NK-92 (cell line): ENCODE results near the gene CLIP3.
"Not testable (repeated sequence)": the region's sequence is repeated elsewhere in the genome, so short reads cannot be mapped to it uniquely, and the experiment has no call there.

ENCODE experiments used
- DNase-seq: peaks from one replicate; lab custom pipeline; 2025; ENCODE audit not compliant: unreplicated experiment; lab: John Stamatoyannopoulos, UW

CLIP3 gene, protein sequence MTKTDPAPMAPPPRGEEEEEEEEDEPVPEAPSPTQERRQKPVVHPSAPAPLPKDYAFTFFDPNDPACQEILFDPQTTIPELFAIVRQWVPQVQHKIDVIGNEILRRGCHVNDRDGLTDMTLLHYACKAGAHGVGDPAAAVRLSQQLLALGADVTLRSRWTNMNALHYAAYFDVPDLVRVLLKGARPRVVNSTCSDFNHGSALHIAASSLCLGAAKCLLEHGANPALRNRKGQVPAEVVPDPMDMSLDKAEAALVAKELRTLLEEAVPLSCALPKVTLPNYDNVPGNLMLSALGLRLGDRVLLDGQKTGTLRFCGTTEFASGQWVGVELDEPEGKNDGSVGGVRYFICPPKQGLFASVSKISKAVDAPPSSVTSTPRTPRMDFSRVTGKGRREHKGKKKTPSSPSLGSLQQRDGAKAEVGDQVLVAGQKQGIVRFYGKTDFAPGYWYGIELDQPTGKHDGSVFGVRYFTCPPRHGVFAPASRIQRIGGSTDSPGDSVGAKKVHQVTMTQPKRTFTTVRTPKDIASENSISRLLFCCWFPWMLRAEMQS

DNA sequence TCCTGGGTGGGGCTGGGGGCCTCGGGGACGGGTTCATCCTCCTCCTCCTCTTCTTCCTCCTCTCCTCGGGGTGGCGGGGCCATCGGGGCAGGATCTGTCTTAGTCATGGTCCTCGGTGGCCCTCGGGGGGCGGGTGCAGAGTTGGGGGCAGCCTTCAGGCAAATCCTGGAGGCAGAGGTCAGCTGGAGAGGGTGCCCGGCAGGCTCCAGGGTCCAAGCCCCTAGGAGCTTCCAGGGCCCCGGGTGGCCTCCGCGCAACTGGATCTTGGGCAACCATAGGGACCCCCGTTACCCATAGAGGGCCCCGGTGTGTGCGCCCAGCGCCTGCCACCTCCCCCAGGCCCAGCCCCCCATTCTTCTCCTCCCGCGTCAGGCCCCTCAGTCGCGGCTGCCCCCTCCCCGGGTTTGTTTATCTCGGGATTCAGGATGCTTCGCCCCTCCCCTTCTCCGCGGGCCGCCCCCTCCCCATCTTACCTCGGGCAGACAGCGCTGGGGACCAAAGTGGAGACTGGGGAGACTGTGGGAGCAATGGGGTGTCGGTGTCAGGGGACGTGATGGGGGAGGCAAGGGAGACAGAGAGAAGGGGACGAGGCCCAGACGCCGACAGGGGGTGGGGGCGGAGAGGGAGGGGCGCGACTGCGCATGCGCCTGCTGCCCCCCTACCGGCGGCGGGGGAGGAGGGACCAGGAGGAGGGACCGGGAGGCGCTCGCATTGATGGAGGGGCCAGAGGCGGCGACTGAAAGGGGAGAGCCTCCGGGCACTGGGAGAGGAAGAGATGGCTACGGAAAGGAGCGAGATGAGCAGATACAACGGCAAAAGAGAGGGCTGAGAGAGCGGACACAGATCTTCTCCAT, at the start of gene CLIP3:
Gene CLIP3 (minus strand): TSS at position 623 of the 854 bp plus-strand sequence. CDS start 516 bp downstream, at position 107.
- no peak for DNase-seq

DNA sequence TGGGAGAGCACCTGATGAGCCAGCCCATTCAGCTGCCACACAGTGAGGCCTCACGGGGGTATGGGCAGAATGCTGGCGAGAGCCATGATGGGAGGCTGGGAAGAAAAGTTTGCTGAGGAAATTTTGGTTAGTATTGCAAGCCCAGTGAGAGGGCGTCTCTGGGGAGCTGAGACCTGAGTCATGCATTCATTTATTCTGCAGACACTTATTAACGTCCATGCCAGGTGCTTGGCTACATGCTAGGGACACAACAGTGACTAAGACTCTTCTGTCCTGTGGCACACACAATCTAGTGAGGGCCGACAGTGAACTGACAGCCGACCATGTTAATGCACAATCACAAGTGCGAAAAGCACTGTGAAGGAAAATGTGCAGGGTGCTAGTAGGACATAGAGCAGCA, 49.2 kb upstream of the CLIP3 start:
- no peak for DNase-seq

DNA sequence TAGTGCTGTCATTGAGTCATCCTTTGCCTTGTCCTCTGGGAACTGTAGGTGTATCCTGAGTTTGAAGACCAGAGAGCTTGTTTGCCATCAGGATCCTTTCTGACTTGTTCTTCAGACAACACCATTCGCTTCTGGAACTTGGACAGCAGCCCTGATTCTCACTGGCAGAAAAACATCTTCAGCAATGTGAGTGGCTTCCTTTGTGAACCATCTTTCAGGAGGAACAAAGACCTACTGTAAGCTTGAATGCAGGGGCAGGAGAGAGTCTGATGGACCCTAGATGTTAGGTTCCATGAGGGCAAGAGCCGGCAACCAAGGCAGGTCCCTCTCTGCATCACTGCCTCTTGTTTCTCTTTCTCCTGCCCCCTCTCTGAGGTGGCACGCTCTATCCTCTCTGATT, 48.7 kb upstream of the CLIP3 start:
- no peak for DNase-seq

DNA sequence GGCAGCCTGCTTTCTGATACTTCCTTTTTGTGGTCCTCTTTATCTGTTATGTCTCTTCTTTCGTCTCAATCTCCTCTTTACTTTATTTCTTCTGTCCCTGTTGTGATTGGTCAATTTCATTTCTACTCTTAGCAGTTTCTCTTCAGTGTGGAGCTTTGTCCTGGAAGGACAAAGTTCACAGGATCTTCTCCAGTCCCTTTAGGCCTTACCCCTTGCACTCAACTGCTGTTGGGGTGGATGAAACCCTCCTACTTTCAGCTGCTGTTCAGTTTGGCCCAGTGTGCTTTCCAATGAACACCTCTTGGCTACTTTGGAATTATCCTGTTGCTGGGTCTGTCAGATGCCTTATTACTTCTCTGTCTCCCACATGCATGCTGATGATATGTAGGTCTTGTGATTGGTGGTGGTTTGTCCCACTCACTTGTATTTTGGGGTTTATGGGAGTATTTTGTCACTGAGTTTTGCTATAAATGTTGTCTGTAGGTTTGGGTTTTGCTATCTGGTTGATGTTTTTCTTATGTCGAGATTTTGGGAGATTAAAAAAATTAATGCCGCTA, 46.8 kb upstream of the CLIP3 start:
- no peak for DNase-seq

DNA sequence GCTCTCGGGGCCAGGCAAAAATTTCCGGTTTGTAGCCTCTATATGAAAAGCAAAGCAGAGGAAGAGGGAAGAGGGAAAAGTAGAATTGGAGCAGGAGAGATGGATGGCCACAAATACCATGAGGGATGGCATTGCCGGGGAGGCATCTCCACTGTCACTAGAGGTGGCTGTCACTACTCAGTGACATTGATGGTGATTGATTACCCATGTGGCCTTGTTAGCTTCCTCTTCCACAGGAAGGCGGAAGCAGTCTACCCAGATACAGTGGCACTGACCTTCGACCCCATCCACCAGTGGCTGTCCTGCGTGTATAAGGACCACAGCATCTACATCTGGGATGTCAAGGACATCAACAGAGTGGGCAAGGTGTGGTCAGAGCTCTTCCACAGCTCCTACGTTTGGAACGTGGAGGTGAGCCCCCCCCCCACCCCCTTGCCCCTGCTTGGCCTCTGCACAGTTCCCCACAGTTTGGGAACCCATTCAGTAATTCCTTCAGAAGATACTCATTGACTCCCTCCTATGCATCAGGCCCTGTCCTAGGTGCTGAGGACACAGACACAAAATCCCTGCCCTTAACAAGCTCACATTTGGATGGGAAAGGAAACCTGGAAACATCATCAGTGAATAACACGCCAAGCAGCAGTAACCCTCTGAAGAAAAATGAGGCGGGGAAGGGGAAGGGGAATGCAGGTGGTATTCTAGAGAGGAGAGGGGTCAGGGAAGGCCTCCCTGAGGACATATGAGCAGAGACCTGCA, 40.6 kb upstream of the CLIP3 start:
- DNase-seq = no peak

DNA sequence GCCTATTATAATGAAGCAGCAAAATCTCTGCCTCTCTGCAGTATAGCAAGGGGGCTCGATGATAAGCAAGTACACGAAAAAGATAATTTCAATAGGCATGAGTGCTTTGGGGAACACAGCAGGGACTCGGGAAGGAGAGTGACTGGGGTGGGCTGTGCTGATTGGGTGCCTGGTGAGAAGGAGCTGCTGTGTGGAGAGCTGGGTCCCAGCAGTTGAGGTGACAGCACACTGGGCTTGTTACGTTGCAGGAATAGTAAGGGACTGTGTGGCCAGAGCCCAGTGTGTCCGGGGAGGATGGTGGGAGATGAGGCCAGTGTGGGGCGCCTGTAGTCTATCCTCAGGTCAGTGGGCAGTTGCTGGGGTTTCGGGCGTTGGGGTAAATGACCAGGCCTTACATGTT, 39.4 kb upstream of the CLIP3 start:
- DNase-seq = no peak

DNA sequence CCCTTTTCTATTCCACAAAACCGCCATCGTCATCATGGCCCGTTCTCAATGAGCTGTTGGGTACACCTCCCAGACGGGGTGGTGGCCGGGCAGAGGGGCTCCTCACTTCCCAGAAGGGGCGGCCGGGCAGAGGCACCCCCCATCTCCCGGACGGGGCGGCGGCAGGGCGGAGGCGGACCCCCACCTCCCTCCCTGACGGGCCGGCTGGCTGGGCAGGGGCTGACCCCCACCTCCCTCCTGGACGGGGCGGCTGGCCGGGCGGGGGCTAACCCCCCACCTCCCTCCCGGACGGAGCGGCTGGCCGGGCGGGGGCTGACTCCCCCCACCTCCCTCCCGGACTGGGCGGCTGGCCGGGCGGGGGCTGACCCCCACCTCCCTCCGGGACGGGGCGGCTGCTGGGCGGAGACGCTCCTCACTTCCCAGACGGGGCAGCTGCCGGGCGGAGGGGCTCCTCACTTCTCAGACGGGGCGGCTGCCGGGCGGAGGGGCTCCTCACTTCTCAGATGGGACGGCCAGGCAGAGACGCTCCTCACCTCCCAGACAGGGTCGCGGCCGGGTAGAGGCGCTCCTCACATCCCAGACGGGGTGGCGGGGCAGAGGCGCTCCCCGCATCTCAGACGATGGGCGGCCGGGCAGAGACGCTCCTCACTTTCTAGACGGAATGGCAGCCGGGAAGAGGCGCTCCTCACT, 36.3 kb upstream of the CLIP3 start:
- DNase-seq = not testable (repeated sequence)

DNA sequence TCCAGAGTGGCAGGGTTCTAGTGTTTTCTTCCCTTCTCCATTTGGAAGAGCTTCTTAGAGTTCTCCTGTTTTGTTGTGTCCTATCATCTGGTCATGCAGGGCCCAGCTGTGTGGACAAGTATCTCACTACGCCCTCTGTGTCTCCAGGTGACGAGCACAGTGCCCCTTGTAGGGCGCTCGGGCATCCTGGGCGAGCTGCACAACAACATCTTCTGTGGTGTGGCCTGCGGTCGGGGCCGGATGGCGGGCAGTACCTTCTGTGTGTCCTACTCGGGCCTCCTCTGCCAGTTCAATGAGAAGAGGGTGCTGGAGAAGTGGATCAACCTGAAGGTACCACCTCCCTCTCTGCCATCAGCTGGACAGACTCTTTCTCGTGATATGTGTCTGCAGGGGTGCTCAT, 35.0 kb upstream of the CLIP3 start:
- no peak for DNase-seq

DNA sequence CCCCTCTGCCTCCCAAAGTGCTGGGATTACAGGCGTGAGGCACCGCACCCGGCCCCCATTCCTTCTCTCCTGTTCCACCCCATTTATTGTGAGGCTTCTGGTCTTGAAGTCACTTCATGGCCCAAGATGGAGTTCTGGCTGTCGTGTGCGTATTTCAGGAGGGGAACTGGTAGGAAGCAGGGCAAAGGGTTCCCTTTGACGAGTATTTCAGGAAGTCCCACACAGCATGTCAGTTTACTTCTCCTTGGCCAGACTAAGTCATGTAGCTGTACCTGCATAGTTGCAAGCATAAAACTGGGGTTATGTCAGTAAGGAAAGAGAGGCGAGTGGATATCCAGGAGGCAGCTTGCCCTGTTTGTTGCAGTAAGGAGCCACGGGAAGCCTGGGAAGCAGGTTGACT, 32.2 kb upstream of the CLIP3 start:
- no peak for DNase-seq

DNA sequence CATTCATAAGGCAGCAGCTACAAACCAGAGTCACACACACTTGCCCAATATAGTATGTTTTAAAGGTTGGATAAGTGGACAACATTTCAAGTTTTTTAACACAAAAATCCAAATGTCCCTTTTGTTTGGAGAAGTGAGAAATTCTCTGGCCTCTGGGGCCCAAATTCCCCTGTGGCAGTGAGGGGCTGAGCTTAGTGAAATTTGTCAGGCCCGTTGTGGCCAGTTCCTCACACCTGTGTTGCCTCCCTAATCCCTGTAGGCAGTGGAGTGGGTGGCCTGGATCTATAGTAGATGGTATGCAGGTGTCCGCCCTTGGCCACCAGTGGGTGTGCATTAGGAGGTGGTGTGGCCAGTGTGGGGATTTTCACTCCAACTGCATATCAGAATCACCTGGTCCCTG, 28.7 kb upstream of the CLIP3 start:
- DNase-seq = no peak

DNA sequence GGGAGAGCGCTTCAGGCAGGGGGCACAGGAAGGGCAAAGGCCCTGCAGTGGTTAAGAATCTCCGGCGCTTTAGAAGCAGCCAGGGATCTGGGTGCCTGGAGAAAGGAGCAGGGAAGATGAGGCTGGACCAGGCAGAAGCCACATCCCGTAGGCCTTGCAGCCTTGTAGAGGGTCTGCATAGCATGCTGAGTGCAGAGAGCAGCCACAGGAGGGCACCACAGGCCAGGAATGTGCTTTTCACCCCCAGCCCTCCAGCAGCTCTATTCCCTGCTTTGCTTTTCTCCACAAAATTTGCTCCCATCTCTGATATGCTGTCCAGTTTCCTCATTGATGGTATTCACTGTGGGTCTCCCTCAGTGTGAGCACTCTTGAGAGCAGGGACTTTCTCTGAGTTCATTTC, 27.8 kb upstream of the CLIP3 start:
- DNase-seq = no peak

DNA sequence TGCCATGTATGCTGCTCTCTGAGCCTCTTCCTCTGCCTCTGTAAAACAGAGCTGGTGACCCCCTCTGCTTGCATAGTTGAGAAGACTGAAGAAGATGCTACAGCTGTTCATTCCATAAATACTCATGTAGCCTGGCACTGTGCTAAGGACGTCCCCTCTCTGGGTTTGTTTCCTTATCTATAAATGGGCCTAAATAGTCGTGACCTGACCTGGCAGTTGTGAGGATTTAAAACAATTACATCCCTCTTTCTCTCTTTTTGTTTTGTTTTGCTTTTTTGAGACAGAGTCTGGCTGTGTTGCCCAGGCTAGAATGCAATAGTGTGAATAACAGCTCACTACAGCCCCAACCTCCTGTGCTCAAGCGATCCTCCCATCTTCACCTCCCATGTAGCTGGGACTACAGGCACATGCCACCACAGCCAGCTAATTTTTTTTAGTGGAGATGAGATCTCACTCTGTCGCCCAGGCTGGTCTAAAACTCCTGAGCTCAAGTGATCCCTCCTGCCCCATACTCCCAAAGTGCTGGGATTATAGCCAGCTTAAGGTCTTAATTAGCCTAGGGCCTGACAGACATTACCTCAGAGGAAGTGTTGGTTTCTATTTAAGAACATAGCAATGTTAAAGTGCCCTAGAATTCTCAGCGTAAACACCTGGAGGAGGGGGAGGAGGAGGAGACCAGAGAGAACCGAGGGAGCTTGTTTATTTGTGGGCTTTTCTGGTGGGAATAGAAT, 26.7 kb upstream of the CLIP3 start:
- DNase-seq = no peak

DNA sequence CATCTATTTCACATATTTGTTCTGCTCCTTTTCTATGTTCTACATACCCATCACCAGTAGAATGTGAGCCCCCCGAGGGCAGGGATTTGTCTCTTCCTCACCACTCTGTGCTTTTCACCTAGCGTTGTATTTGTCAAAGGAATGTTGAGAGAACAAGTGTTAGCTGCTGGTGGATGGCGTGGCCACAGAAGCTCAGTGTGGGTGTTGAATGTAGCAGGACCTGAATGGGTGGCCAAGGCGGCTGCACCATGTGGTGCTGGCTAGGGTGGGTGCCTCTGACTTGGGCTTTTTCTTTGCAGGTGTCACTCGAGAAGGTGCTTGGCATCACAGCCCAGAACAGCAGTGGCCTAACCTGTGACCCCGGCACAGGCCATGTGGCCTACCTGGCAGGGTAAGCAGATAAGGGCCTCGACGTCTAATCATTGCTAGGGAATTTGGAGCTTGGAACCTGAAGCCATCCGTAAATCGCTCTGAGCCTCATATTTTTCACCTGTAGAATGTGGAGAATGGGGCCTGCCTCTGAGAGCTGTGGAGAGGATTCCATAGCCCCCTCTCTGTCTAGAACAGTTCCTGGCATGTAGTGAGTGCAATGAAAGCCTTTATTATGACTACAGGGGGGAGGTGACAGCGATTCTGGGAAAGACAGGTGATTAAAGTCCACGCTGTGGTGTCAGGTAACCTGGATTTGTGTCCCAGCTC, 26.0 kb upstream of the CLIP3 start:
- no peak for DNase-seq

DNA sequence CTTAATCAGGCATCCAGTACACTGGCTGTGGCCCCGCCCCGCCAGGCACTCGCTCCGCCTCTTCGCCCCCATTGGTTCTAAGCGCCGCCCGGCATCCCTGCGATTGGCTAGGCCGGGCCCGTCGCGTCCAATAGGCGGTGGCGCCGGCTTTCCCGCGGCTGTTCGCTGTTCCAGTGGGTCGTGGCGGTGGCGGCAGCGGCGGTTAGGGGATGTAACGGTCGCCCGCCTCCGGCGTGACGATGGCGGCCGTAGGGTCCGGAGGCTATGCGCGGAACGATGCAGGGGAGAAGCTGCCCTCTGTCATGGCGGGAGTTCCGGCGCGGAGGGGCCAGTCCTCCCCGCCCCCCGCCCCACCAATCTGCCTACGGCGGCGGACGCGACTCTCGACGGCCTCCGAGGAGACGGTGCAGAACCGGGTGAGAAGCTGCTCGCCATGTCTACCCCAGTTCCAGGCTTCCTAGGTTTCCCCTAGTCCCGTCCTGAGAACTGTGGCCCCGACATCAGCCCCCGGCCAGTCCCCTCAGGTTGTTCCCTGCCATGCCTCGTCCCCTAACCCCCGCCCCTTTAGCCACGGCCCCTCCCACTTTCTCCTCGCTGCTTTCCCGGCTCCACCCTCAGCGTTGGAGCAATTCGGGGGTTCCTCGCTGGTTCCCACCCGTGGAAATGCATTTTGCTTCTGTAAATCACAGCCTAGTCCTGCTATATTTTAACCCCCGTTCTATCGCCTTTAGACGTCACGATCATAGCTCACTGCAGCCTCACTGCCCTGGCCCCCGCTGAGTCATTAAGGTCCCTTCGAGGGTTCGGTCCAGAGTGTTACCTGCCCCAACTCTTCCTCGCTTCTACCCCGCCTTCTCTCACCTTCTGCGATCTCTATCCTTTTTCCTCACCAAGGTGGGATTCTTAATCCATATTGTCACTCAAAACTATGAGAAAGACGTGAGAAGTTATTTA, 22.3 kb upstream of the CLIP3 start, which contains the start of gene WDR62:
Gene WDR62 (plus strand): TSS at position 165 of the 954 bp plus-strand sequence. CDS start 75 bp downstream, at position 240.
- peak; percentile 68 for DNase-seq

DNA sequence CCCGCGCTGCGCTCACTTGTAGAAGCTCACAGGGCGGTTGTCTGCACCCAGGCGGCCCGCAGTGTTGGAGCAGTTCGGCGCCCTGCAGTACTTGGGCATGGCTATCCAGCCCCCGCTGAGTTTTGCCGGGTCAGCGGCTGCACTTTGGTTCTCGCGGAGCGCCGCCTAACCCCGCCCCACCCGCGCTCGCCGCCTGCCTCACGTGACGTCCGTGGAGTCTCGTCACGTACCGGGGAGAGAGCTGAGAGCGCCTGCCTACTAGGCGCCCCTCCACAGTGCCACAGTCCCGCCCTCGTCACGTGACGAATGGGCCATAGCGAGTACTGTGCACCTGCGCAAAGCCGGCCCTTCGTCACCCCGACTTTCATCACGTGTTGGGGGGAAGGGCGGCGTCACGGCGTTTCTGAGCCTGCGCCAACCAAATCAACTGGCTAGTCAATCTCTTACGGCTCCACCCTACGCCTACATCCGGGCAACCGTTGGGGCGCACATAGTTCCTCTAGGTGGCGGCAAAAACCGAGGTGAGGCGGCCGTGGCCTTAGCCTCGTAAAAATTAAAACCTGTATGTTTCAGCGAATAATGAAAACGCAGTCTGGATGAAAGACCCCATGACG, 21.6 kb upstream of the CLIP3 start, which contains the start of gene THAP8:
Gene THAP8 (minus strand): TSS at position 167 of the 614 bp plus-strand sequence. CDS start 68 bp downstream, at position 99.
- peak; percentile 98 for DNase-seq

DNA sequence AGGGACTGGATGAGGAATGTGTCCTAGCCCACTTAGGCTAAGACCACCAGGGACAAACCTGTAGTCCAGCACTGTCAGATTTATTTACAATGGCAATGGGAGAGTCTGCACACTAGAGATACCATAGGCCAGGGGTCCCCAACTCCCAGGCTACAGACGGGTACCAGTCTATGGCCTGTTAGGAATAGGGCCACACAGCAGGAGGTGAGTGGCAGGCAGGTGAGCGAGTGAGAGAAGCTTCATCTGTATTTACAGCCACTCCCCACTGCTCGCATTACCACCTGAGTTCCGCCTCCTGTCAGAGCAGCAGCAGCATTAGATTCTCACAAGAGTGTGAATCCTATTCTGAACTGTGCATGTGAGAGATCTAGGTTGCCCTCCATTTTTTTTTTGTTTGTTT, 19.0 kb upstream of the CLIP3 start:
- DNase-seq = no peak

DNA sequence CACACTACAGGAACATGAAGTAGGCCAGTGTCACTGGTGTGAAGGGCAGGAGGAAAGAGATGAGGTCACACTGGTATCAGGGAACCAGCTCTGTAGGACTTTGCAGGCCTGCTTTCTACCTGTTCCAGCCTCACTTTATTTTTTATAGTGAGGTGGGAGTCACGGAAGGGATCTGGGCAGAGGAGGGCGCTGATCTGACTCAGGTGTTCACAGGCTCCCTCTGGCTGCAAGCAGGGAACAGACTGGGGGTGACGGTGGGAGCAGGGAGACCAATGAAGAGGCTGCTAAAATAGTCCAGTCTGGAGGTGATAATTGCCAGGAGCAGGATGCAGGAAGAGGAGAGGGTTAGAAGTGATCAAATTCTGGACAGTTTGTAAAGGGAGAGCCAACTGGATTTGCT, 18.6 kb upstream of the CLIP3 start:
- no peak for DNase-seq
